H1 (cell line): ENCODE data around the gene SYNGR4. TPM values are rescaled to one million over a fixed set of nuclear protein-coding genes. Genes with fewer than 3 reads are reported as not detected.

Source experiments
- CTCF ChIA-PET: fragments of 300-600 bp; sonication (Branson Sonifier 250); formaldehyde crosslinking; loops from one replicate; lab custom pipeline; 2021; ENCODE audit not compliant: partially characterized antibody; lab: Charles Lee
- POLR2A ChIA-PET: fragments of 300-600 bp; sonication (Branson Sonifier 250); formaldehyde crosslinking; loops from one replicate; lab custom pipeline; 2021; ENCODE audit warnings: inconsistent platforms; ENCODE audit not compliant: partially characterized antibody; lab: Charles Lee
- DNase-seq, 2 experiments: peaks; one replicate each; pipeline versions ENCODE4 v3.0.0 to v3.0.0-alpha.2; 2010 to 2022; ENCODE audit warnings: low spot score in 2 of 2, low read depth in 1 of 2, mixed read lengths in 1 of 2
- FAIRE-seq: peaks from 2 replicates; lab custom pipeline; 2011; peaks lifted over from hg19 to GRCh38; lab: Jason Lieb, UNC
- H2AFZ ChIP-seq: 2 replicates; pipeline ENCODE4 v1.8.1; 2012; ENCODE audit warnings: low read length, inconsistent platforms
- H2AK5ac ChIP-seq: 2 replicates; pipeline ENCODE4 v1.6.1; 2013; ENCODE audit warnings: low read depth, low read length
- H2BK120ac ChIP-seq: replicated peaks from 2 replicates; pipeline ENCODE3; 2013; ENCODE audit warnings: low read depth, low read length, inconsistent platforms
- H2BK12ac ChIP-seq: 2 replicates; pipeline ENCODE4 v1.6.1; 2013; ENCODE audit warnings: low read depth, low read length
- H2BK15ac ChIP-seq: 2 replicates; pipeline ENCODE4 v1.6.1; 2013; ENCODE audit warnings: low read length
- H2BK20ac ChIP-seq: 2 replicates; pipeline ENCODE4 v1.6.1; 2013; ENCODE audit warnings: low read length
- H2BK5ac ChIP-seq: 2 replicates; pipeline ENCODE4 v1.6.1; 2013; ENCODE audit warnings: low read depth, low read length
- H3K14ac ChIP-seq: 2 replicates; pipeline ENCODE4 v1.6.1; 2013; ENCODE audit warnings: inconsistent platforms; ENCODE audit not compliant: insufficient read length
- H3K18ac ChIP-seq: 2 replicates; pipeline ENCODE4 v1.6.1; 2013; ENCODE audit warnings: low read length; ENCODE audit errors: extremely low read depth
- H3K23ac ChIP-seq: 2 replicates; pipeline ENCODE4 v1.6.1; 2013; ENCODE audit warnings: inconsistent platforms; ENCODE audit not compliant: insufficient read length
- H3K23me2 ChIP-seq: 2 replicates; pipeline ENCODE4 v1.6.1; 2013; ENCODE audit warnings: low read depth, low read length
- H3K27ac ChIP-seq: 2 replicates; pipeline ENCODE4 v1.6.1; 2011; ENCODE audit warnings: low read depth, low read length, inconsistent platforms
- H3K27me3 ChIP-seq, 4 experiments: replicated peaks in 1 of 4; 1 replicate in 1 of 4; 2 replicates in 3 of 4; pipeline versions ENCODE4 v1.6.1 to v1.8.1; 2011 to 2013; ENCODE audit warnings: low read length in 3 of 4, mild to moderate bottlenecking in 3 of 4, inconsistent platforms in 2 of 4, mixed read lengths in 2 of 4, moderate library complexity in 1 of 4; ENCODE audit not compliant: control insufficient read depth in 3 of 4, insufficient read depth in 3 of 4; ENCODE audit errors: extremely low read depth in 1 of 4
- H3K36me3 ChIP-seq, 4 experiments: 2 replicates each; pipeline versions ENCODE4 v1.6.1 to v1.8.1; 2011 to 2013; ENCODE audit warnings: mild to moderate bottlenecking in 4 of 4, low read length in 3 of 4, moderate library complexity in 2 of 4, control low read depth in 1 of 4, inconsistent platforms in 1 of 4; ENCODE audit not compliant: insufficient read depth in 4 of 4, control insufficient read depth in 2 of 4
- H3K4ac ChIP-seq: replicated peaks from 2 replicates; pipeline ENCODE3; 2013; ENCODE audit warnings: low read length, low read depth, mixed read lengths, inconsistent platforms; ENCODE audit not compliant: insufficient read length
- H3K4me1 ChIP-seq, 4 experiments: replicated peaks in 1 of 4; 1 replicate in 1 of 4; 2 replicates in 3 of 4; pipeline versions ENCODE4 v1.6.1 to v1.8.1; 2011 to 2013; ENCODE audit warnings: low read length in 3 of 4, inconsistent platforms in 2 of 4, mixed read lengths in 1 of 4; ENCODE audit not compliant: insufficient read depth in 4 of 4, control insufficient read depth in 3 of 4
- H3K4me2 ChIP-seq, 2 experiments: 2 replicates each; pipeline versions ENCODE4 v1.6.1 to v1.8.1; 2011 to 2013; ENCODE audit warnings: low read depth in 2 of 2, low read length in 2 of 2, control low read depth in 1 of 2, inconsistent platforms in 1 of 2, mild to moderate bottlenecking in 1 of 2; ENCODE audit not compliant: insufficient read depth in 1 of 2
- H3K4me3 ChIP-seq, 4 experiments: fragments of 200-600, 300-600 bp in 1 of 4; sonication (generic), shearing (Covaris generic), sonication (Bioruptor Twin) in 1 of 4; 2 replicates each; pipeline versions ENCODE4 v1.5.1 to v1.8.1; 2011 to 2016; ENCODE audit warnings: low read length in 4 of 4, low read depth in 3 of 4, control low read depth in 2 of 4, inconsistent platforms in 2 of 4, mild to moderate bottlenecking in 2 of 4, mixed read lengths in 1 of 4, moderate library complexity in 1 of 4; ENCODE audit not compliant: insufficient read depth in 2 of 4; ENCODE audit errors: extremely low read depth in 1 of 4
- H3K56ac ChIP-seq: replicated peaks from 2 replicates; pipeline ENCODE3; 2013; ENCODE audit warnings: low read depth, mild to moderate bottlenecking, mixed read lengths, low read length, inconsistent platforms; ENCODE audit not compliant: insufficient read length
- H3K79me1 ChIP-seq: 2 replicates; pipeline ENCODE4 v1.6.1; 2013; ENCODE audit warnings: low read depth, low read length, control low read depth
- H3K79me2 ChIP-seq, 2 experiments: 2 replicates each; pipeline versions ENCODE4 v1.6.1 to v1.8.1; 2012 to 2013; ENCODE audit warnings: low read length in 2 of 2, mild to moderate bottlenecking in 2 of 2, inconsistent platforms in 1 of 2; ENCODE audit not compliant: insufficient read depth in 2 of 2, control insufficient read depth in 1 of 2
- H3K9ac ChIP-seq, 4 experiments: replicated peaks in 1 of 4; 1 replicate in 1 of 4; 2 replicates in 3 of 4; pipeline versions ENCODE4 v1.6.1 to v1.8.1; 2011 to 2013; ENCODE audit warnings: low read depth in 3 of 4, low read length in 3 of 4, control low read depth in 2 of 4, mild to moderate bottlenecking in 2 of 4, moderate library complexity in 2 of 4, inconsistent platforms in 1 of 4; ENCODE audit errors: extremely low read depth in 1 of 4
- H3K9me3 ChIP-seq, 2 experiments: 2 replicates each; pipeline versions ENCODE4 v1.6.1 to v1.8.1; 2012 to 2013; ENCODE audit warnings: mild to moderate bottlenecking in 2 of 2, moderate library complexity in 2 of 2, control low read depth in 1 of 2, inconsistent platforms in 1 of 2, low read depth in 1 of 2, low read length in 1 of 2, mixed read lengths in 1 of 2; ENCODE audit not compliant: insufficient read depth in 2 of 2
- H4K20me1 ChIP-seq, 2 experiments: replicated peaks in 1 of 2; 2 replicates each; pipeline versions ENCODE3 to v1.8.1; 2011 to 2013; ENCODE audit warnings: inconsistent platforms in 2 of 2, low read length in 2 of 2, mild to moderate bottlenecking in 1 of 2; ENCODE audit not compliant: insufficient read depth in 2 of 2, control insufficient read depth in 1 of 2
- H4K5ac ChIP-seq: 2 replicates; pipeline ENCODE4 v1.6.1; 2013; ENCODE audit warnings: low read length, low read depth, mixed read lengths, inconsistent platforms; ENCODE audit not compliant: insufficient read length
- H4K8ac ChIP-seq: 2 replicates; pipeline ENCODE4 v1.8.0; 2013; ENCODE audit warnings: mild to moderate bottlenecking, moderate library complexity, low read length, inconsistent platforms; ENCODE audit not compliant: insufficient read depth; ENCODE audit errors: extremely low read depth
- H4K91ac ChIP-seq: replicated peaks from 2 replicates; pipeline ENCODE3; 2013; ENCODE audit warnings: low read length, mixed read lengths, inconsistent platforms; ENCODE audit not compliant: insufficient read length
- CTCF ChIP-seq, 3 experiments: IDR thresholded peaks; 1 replicate in 2 of 3; 2 replicates in 1 of 3; pipeline versions ENCODE4 v1.5.1 to v1.6.1; 2011; ENCODE audit warnings: low read length in 3 of 3, mild to moderate bottlenecking in 3 of 3, inconsistent platforms in 2 of 3, low read depth in 1 of 3, moderate library complexity in 1 of 3; ENCODE audit not compliant: insufficient read depth in 1 of 3; ENCODE audit errors: control extremely low read depth in 1 of 3
- RAD21 ChIP-seq, 2 experiments: IDR thresholded peaks in 1 of 2; conservative IDR thresholded peaks in 1 of 2; 2 replicates each; pipeline ENCODE4 v1.6.1; 2011; ENCODE audit warnings: low read depth in 2 of 2, low read length in 2 of 2, improper control_type of control experiment in 1 of 2, inconsistent platforms in 1 of 2, mild to moderate bottlenecking in 1 of 2, moderate library complexity in 1 of 2
- RXRA ChIP-seq: IDR thresholded peaks from 2 replicates; pipeline ENCODE4 v1.6.1; 2011; ENCODE audit warnings: low read depth, mild to moderate bottlenecking, low read length, moderate library complexity; ENCODE audit not compliant: insufficient read depth
- WGBS, 2 experiments: shearing (Covaris generic) in 1 of 2; methylation state at CpG; one replicate each; pipeline versions ENCODE4 v1.1.6 to v1.1.7; 2013 to 2015; ENCODE audit warnings: low lambda C conversion rate in 2 of 2, mixed read lengths in 2 of 2, inconsistent platforms in 1 of 2, low coverage in 1 of 2, missing lambda C conversion rate in 1 of 2; ENCODE audit not compliant: insufficient replicate concordance in 2 of 2, insufficient coverage in 1 of 2, insufficient read length in 1 of 2; ENCODE audit errors: extremely low coverage in 1 of 2, missing lambda C conversion rate in 1 of 2; 5-methylcytosine and 5-hydroxymethylcytosine counted together
- polyA plus RNA-seq, 7 experiments: library from polyadenylated mRNA; depleted of rRNA in 3 of 7; stranded (reverse) in 5 of 7; unstranded in 2 of 7; fragments of >200 nt in 5 of 7; fragments of 200-250 nt in 2 of 7; gene quantifications; 1 replicate in 5 of 7; 2 replicates in 1 of 7; 4 replicates in 1 of 7; pipeline versions ENCODE4 v1.2.1 to v1.2.3, GENCODE V29; 2011 to 2013; ENCODE audit warnings: missing spikeins in 2 of 7, mixed read lengths in 2 of 7
- total RNA-seq: library from RNA; stranded (reverse); fragmentation: NEBNext Ultra II Directional; extraction: Animal tissue kit (Norgen Biotek cat#: 25700); gene quantifications from 2 replicates; pipeline ENCODE4 v1.2.1, GENCODE V29; 2021

Gene SYNGR4
- total and polyA plus RNA-seq, 2 of the 8 experiments (the other 6 are each of a cell fraction or from before 2014, with no cell fraction given), result 0.41 TPM; not detected in 1

DNA sequence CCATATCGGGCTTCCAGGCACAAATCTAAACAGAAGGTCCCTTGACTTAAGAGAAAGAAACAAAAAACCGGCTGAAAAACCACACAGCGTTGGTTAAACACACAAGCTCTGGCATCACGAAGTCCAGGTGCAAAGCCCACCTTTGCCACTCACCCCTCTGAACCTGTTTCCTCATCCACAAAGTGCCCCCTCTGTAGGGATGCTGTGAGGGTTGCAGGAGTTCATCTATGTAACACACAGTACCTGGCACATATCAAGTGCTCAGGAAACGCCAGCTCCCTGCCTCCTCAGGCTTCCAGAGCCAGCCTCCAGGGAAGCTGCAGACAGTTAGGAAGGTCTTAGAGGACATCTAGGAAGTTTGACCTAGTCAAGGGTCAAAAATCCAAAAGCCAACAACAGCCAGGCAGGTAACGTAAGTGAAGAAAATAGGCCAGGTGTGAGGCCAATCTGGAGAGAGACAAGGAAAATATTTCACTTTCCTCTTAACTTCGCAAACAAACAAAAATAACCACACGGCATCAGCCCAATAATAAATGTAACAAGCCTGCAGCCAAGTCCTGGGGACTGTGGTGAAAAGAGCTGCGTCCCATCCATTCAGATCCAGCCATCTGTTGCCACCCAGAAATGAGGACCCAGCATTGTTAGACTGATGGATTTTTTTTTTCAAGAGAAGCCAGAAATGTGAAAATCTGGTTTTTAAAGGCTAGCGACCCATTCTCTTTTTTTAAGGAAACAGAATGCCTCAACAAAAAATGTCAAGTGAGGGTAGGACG lies 17.2 kb downstream of the SYNGR4 start:
- H3K27ac ChIP-seq, result no peak overlapping the region
- no peak overlapping the region for H3K56ac ChIP-seq
- H4K20me1 ChIP-seq, result peaks cover 0 to 5% of the 10 kb centered on the region in 2 experiments
- ChIA-PET CTCF (interaction anchor here (0.7 to 3.1 kb wide), 11 partner anchors 9 to 191 kb away, joined by 3 to 25 read pairs (median 3); partner anchors contain the start of genes GRIN2D and KDELR1), POLR2A (interaction anchor here (0.7 to 1.8 kb wide), 5 partner anchors 13 to 94 kb away, joined by 3 to 9 read pairs (median 4); partner anchors contain the start of genes SYNGR4 and TMEM143)
- H3K14ac ChIP-seq, result no peak overlapping the region
- no peak overlapping the region for H2AFZ ChIP-seq
- H4K5ac ChIP-seq, result no peak overlapping the region
- H2BK120ac ChIP-seq, result no peak overlapping the region
- no peak overlapping the region for H3K4me2 ChIP-seq
- no peak overlapping the region for H2BK5ac ChIP-seq
- peaks cover 4 to 39% (median 29%) of the 10 kb centered on the region in 4 experiments; a peak in 7 of 8 replicates for H3K36me3 ChIP-seq
- no peak overlapping the region for H4K91ac ChIP-seq
- H2AK5ac ChIP-seq, result no peak overlapping the region
- no peaks in the 10 kb centered on the region for H3K79me2 ChIP-seq
- no peaks in the 10 kb centered on the region for H3K79me1 ChIP-seq
- no peaks in the 10 kb centered on the region for H3K23me2 ChIP-seq
- no peaks in the 10 kb centered on the region for H3K9me3 ChIP-seq
- H3K4ac ChIP-seq, result no peak overlapping the region
- H3K4me3 ChIP-seq, result no peak overlapping the region
- H3K9ac ChIP-seq, result no peak overlapping the region
- no peak overlapping the region for H2BK20ac ChIP-seq
- H4K8ac ChIP-seq, result no peak overlapping the region
- FAIRE-seq (no peak), DNase-seq (no peak)
- no peak overlapping the region for H2BK12ac ChIP-seq
- TF ChIP-seq RAD21 (IDR thresholded peaks at IDR 0.05 in 1 of 2, conservative IDR thresholded peaks at IDR 0.05 in 1 of 2; ENCODE audit: low read depth in 2 of 2, low read length in 2 of 2) (peak; percentile 13 to 30; a peak in 2 of 4 replicates), RXRA (no peak), CTCF (IDR thresholded peaks at IDR 0.05; ENCODE audit: control extremely low read depth in 1 of 3, insufficient read depth in 1 of 3, low read depth in 1 of 3, low read length in 3 of 3) (peak; percentile 14 to 44 (median 21); a peak in 3 of 4 replicates)
- H3K23ac ChIP-seq, result no peak overlapping the region
- no peak overlapping the region for H2BK15ac ChIP-seq
- H3K18ac ChIP-seq, result no peak overlapping the region
- no peaks in the 10 kb centered on the region for H3K27me3 ChIP-seq
- 93% methylated on average over 11 of the region's 11 CpGs; no CpG with 5 or more reads in 1 of the 2 experiments for WGBS, 2 experiments
- H3K4me1 ChIP-seq, result no peaks in the 10 kb centered on the region
